NCI-H524 treated with DMSO at 0.1 percent for 48 hours (cell line): Measurements from ENCODE around the gene NMT2.
"Not testable (repeated sequence)": the region's sequence is repeated elsewhere in the genome, so short reads cannot be mapped to it uniquely, and the experiment has no call there.

Experiments
- DNase-seq: peaks from one replicate; lab custom pipeline; 2025; lab: John Stamatoyannopoulos, UW

NMT2 gene

DNA sequence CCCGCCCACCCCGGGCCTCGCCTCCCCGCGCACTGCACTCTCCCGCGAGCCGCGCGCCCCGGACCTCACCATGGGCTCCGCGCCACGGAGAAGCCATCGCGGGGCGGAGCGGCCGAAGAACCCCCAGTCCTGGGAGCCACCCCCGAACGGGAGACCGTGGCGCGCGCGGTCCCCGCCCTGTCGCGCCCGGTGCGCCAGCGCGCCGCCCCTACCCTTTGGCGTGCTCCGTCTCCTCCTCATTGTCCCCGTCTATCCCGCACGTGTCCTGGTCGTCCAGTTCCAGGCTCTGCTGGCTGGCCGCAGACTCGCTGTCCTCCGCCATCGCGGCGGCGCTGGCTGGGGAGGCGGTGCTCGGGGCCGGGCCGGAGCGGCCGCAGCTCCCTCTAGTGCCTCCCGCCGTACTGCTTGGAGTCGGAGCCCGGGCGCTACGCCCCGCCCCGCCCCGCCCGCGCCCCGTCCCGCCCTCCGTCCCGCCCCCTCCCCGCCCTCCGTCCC is at the start of gene NMT2:
NMT2 (minus strand) TSS at position 403 of the 495 bp plus-strand sequence; CDS start at position 322, 81 bp downstream.
- no peak for DNase-seq

DNA sequence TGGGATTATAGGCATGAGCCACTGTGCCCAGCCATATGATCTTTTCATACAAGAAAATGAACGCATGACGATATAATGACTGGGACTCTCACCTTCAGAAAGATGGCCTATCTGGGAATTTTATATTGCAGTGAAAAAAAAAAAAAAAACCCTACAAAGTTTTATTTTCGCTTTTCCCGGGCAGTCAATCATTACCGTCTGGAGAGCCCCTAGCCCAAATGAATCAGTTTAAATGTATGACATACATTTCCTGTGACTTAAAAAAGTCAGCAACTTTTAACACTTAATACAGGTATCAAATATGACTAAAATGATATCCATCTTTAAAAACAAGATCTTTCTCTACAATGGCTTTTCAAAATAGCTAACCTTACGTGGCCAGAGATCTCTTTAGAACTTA is 48.2 kb upstream of the NMT2 start:
- no peak for DNase-seq

DNA sequence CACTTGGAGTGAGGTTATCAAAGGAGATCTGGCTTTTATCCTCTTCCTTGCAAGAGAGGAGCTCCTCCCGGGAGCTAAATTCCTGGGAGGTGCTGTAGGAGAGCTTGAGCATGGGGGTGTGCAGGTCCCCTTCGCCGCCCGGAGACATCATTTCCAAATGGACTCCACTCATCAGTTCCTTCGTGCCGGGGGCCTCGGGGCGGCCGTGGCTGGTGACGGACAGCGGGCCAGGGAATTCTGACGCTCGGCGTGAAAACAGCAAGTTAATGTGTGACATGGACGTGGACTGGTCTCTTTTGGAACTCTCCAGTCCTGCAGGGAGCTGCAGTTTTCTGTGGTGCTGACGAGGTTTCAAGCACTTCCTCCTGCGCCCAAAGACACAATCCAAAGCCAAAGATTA is 45.7 kb upstream of the NMT2 start:
- DNase-seq, result no peak

DNA sequence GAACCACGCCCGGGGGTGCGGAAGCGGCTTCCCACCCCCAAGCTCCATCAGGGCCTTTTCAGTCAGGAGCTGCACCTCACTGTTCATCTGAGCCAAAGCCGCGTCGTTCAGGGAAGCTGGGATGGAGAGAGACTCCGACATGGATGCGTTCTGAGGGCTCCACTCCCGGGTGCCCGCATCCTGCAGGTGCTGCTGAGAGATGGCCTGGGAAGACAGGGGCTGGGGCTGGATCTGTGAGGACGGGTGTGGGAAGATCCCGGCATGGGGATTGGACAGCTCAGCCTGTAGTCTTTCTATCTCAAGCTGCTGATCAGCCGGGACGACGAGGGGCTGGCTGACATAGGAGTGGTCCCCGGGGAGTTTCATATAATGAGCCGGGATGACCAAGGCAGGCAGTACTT is 45.0 kb upstream of the NMT2 start:
- DNase-seq, result no peak

DNA sequence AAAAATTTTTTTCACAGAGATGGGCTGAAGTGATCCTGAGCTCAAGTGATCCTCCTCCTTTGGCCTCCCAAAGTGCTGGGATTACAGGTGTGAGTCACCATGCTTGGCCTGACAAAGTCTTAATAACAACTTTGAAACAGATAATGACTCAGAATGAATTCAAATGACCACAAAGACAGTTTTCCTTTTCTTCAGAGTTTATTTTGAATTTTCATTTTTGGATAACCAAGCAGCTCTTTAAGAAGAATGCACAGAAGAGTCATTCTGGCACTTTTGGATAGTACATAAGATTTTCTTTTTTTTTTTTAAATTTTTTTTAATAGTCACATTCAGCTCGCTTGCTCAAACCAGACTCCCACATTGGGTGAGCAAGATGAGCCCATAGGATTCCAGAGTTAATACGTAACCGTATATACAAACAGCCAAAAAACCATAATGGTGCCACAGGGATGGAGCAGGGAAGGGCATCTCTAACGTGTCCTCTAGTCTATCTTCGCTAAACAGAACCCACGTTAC is 43.0 kb upstream of the NMT2 start:
- DNase-seq, result no peak

DNA sequence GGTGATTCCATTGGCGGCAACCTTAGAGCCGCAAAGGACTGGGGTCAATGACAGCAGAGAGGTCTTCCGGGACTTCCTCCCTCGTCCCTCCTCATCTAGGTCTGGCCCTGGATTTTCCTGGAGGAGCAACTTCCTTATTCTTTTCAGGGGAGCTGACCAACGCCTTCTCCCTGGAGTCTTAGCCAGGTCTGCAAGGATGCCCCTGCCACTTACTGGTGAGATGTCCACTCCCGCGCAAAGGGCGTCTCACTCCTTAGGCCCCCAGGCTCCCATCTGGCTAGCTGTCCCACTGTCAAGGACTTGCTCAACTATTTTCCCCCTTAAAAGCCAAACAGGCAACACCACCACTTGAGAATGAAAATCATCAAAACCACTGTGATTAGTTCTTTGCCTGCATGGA is 42.0 kb upstream of the NMT2 start:
- DNase-seq, result no peak

DNA sequence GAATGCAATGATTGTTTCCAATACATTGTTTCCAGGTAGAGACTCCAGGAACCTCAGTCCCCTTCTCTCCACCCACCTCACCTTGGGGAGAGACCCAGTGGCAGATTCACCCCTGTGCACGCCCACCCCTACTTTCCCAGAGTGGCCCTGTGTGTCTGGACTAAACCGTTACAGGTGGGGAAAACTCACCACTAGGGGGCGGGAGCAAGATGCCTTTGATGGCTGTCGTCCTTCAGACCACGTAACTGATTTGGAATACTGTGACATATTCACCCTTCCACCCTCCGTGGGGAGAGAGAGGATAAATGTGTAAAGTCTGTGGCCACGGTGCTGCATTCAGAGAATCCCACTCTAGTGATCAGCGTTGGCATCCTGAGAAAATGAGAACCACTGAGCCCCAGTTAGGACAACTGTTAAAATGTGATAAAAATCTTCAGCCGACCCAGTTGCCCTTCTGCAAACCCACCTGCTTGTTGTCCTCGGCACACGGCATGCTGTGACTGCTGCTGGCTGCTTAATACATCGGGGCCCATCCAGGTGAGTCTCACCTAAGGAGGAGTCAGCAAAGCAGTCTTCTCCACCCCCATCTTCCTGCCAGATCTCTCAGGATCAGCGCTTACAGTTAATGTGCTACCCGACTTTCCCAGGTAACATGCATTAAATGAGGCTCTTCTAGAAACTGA is 41.5 kb upstream of the NMT2 start:
- peak; percentile 1 for DNase-seq

DNA sequence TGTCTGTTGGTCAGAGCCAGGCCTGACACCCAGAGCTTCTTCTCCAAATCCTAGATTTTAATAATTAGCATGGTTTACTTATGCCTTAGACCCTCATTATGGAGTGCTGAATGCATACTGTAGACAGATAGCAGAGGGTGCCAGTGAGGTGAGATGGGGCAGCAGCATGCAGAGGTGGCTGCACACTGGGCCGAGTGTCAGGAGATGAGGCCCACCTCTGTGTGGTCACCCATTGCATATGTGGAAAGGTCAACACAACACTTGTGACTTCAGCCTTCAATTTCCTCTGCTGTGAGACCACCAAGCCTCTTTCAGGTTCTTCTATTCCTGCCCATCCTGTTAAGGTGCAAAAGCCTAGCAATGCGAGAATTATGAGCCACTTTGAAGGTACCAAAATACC is 39.7 kb upstream of the NMT2 start:
- DNase-seq, result no peak

DNA sequence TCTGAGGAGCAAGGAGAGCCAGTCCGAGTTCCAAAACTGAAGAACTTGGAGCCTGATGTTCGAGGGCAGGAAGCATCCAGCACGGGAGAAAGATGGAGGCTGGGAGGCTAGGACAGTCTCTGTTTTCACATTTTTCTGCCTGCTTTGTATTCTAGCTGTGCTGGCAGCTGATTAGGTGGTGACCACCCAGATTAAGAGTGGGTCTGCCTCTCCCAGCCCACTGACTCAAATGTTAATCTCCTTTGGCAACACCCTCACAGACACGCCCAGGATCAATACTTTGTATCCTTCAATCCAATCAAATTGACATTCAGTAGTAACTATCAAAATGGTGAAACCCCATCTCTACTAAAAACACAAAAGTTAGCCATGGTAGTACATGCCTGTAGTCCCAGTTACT is 38.9 kb upstream of the NMT2 start:
- not testable (repeated sequence) for DNase-seq

DNA sequence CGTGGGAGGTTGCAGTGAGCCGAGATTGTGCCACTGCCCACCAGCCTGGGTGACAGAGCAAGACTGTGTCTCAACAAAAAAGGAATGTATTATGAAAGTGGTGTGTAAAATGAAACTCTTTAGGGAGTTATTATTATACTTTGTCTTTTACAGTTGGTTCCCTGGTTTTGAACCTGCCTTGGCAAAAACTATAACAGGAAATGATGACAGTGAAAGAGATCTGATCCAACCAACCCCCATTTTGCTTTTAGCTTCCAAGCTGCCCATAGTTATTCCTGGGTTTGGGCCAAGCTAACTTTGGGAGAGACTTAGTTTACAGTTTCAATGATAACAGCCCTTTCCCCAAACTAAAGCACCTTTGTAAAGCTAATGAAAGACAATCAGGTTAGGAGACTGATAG is 34.1 kb upstream of the NMT2 start:
- no peak for DNase-seq

DNA sequence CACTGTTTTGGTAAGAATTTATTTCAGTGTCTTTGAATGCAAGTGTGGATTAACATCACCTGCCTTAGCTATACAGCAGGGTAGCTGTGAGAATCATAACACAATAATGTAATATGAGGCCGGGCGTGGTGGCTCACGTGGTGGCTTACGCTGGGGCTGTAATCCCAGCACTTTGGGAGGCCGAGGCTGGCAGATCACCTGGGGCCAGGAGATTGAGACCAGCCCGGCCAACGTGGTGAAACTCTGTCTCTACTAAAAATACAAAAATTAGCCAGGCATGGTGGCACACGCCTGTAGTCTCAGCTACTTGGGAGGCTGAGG is 33.8 kb upstream of the NMT2 start:
- not testable (repeated sequence) for DNase-seq

DNA sequence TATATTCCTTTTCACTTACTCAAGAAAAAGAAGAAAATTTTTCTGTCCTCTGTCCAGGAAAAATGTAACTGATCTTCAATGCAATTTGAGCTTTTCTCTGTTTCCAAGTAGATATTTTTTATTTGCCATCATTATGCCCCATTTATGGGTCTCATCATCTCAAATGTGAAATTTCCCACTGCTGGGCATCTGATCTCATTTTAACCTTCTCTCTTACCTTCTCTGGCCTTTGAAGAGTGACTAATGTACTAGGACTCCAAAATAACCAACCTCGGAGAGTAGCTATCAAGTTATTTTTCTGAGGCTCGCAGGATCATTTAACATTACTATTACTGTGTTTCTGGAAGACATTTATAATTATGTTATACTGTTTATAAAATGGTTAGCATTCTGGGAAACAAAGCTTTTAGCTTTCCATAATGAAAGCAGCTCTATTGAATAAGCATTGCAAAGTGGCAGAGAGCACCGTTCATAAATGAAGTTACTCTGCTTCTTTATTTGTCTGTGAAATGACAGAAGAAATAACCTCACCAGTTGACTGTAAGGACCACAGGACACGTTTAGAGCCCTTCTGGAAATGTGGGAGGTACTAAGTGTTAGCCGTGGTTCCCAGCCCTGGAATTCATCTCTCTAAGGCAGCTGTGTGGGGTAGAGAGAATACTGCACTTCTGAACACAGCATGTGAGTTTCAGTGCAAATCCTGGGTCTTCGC is 33.3 kb upstream of the NMT2 start:
- DNase-seq, result no peak

DNA sequence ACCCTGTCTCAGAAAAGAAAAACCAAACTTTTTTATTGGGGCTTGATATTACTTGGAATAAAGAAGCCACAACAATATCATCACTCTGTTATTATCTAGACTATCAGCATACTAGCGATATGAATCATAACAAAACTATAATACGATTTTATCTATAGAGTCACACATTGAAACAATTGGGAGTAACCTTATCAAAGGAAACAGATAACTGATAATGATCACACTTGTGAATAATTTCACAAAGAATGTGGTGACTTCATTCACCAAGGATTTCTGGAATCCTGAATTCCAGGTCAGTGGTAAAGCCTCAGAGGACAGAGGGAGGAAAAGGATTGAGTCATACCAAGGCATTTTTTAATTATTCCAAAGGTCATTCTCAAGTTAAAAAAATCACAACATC is 32.1 kb upstream of the NMT2 start:
- no peak for DNase-seq

DNA sequence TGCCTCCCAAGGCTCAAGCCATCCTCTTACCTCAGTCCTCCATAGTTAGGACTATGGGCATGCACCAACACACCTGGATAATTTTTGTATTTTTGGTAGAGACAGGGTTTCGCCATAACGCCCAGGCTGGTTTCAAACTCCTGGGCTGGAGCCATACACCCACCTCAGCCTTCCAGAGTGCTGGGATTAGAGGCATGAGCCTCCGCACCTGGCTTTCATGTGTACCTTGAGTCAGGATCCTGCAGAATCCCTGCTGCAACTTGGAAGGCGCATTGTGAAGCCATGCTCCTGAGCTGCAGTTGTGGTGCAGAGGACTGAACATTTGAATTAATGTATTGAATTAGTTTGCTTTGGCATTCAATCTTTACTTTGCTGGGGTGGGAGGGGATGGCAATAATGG is 29.4 kb upstream of the NMT2 start:
- DNase-seq, result no peak

DNA sequence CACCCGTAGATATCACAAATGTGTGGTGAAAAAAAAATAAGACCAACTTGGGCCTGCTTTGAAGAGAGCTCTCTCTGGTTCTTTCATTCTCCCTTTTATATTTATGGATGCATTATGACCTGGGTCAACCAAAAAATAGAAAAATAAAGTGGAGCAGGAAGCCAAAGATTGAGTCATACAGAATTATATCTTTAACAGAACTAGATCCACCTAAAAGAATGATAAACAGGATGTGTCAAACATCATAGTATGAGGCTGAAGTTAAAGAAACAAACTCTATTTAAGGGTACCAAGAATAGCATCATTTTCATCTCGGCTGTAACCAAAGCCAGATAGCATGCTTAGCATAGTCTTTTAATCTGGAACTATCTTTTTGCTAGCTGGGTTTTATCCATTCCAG is 28.8 kb upstream of the NMT2 start:
- no peak for DNase-seq

DNA sequence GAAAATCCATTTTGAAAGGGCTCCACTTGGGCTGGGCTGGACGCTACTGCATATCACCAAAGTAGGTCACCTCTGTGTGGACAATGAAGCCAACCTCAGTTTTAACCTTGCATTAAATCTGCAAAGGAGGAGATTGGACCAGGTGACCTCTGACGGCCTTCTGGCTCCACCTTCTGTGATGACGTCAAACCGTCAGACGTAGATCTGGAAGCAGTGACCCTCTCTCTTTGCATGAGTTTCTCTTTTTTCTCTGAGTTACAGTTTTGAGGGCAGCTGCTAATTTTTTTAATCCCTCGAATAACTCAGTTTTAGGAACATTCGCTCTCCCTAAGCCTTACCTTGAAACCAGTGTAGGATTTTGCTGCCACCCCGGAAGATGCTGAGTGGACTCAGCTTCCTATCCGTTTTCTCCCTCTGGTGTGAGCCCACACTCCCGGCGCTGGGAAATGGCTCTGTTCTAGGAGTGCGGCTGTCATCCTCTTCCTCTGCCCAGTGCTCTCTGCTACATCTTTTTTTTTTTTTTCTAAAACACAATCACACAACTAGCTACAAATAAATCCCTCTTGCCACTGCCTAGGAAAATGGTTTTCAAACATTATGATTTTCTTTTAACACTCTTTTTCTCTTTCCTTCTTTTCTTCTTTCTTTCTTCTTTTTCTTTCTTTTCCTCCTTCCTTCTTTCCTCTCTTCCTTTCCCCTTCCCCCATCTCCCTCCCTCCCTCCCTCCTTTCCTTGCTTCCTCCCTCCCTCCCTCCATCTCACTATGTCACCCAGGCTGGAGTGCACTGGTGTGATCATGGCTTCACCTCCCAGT is 27.7 kb upstream of the NMT2 start:
- no peak for DNase-seq

DNA sequence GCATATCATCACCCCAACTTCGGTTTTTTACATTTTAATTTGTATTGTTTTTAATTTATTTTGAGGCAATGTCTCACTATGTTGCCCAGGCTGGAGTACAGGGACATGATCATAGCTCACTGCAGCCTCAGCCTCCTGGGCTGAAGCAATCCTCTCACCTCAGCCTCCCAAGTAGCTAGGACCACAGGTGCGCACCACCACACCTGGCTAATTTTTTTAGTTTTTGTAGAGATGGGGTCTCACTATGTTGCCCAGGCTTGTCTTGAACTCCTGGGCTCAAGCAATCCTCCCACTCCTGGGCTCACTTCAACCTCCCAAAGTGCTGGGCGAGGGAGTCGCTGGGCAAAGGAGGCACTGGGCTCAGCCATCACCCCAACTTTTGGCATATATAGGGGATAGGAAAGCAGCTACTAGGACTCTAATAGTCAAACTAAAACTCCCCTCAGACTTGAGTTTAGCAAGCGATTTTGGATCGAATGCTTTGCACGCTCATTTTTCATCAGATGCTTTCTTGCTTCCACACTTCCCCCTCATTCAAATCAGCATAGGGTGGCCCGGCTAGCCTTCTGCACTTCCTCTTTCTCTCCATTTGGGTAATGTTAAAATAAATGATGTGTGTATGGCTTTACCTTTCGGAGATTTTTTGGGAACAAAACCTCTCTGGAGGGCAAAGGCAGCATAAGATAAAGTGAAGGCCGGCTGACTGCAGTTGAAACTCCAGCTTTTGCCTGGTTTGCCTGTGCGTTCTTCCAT is 20.8 kb upstream of the NMT2 start:
- no peak for DNase-seq

DNA sequence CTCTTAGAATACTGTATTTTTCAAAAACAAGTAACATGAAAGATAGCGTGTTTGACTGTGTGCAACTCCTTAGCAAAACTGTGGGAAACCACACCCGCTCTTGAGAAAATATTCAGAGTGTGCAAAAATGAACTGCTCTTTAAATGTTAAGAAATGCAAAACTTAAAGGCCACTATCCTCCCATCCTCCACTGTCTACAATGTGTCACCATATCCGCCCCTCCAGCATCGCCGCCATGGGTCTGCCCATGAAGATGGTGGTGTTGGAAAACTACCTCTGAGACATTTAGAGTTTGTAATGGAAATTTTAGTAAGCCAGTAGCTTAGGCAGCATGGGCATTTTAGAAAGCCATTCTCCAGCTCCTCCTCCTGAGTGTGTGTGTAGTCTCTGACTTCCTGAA is 20.1 kb upstream of the NMT2 start:
- DNase-seq, result no peak

DNA sequence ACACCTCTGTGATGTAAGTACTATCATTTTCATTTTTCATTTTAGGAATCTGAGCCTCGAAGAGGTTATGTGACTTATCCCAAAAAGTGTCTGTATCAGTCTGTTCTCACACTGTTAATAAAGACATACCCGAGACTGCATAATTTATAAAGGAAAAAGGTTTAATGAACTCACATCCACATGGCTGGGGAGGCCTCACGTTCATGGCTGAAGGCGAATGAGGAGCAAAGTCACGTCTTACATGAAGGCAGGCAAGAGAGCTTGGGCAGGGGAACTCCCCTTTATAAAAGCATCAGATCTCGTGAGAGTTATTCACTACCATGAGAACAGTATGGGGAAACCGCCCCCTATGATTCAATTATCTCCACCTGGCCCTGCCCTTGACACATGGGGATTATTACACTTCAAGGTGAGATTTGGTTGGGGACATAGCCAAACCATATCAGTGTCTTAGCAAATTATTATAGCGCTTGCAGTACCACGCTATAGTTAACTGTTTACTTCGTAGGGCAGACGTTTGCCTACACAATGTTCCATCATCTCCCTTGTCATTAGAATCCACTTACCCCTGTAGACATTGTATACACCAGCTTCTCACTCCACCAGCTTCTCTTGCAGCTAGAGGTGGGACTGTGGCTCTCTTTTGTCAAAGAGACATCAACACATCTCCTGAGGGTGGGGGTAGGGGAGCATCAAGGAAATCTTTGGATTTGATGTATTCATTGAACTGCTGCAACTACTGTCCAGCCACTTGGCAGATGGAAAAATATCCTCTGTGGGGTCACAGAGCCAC is 15.4 kb upstream of the NMT2 start:
- no peak for DNase-seq

DNA sequence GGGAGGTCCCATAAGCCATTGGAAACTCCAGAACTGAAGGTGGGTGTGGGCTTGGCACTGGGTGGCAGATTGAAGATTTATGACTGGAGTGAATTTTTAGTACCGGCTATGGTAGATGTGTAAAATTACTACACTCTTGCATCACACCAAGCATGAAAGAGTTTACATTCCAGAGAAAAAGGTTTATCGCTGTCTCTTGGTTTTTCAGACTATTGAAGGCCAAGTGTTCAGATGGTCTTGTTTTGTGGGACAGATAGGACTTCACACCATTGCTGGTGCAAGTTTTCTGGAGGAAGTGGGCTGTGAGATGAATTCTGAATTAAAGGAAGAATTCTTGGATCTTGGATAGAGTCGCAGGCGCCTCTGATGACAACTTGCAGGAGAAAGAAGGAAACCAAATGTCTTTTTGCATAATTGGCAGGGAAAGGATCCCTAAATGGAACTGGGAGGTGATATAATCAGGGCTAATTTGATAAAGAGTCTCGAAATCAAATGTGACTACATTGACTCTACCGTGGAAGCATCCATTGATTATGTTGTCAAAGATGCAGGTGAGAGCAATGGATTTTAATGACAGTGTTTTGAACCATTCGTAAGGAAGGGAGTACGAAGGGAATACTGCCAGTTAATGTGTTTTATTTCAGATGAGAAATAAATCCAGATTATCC is 14.2 kb upstream of the NMT2 start:
- DNase-seq, result no peak
